DOHH2 (cell line): ENCODE results near the gene TMTC2.

ENCODE experiments used
- H3F3A ChIP-seq: fragments of 200-600 bp; sonication (generic), shearing (Covaris generic); 2 replicates; pipeline ENCODE4 v1.6.0; 2016; ENCODE audit warnings: antibody characterized with exemption, mild to moderate bottlenecking; ENCODE audit not compliant: control insufficient read depth, insufficient read depth
- H3K27ac ChIP-seq: fragments of 200-600 bp; sonication (generic); 2 replicates; pipeline ENCODE4 v1.5.1; 2014; ENCODE audit warnings: low read depth, mild to moderate bottlenecking, low read length, moderate library complexity
- H3K27me3 ChIP-seq: fragments of 200-600 bp; sonication (generic); 2 replicates; pipeline ENCODE4 v1.6.1; 2014; ENCODE audit warnings: mild to moderate bottlenecking, low read length, mixed read lengths; ENCODE audit not compliant: control insufficient read depth
- H3K36me3 ChIP-seq: fragments of 200-600 bp; sonication (generic); 2 replicates; pipeline ENCODE4 v1.6.1; 2014; ENCODE audit warnings: mild to moderate bottlenecking, low read length, moderate library complexity, mixed read lengths; ENCODE audit not compliant: control insufficient read depth
- H3K4me1 ChIP-seq: fragments of 200-600 bp; sonication (generic); 2 replicates; pipeline ENCODE4 v1.6.1; 2014; ENCODE audit warnings: mild to moderate bottlenecking, low read length, mixed read lengths; ENCODE audit not compliant: control insufficient read depth
- H3K4me2 ChIP-seq: fragments of 200-600 bp; sonication (generic); 2 replicates; pipeline ENCODE4 v1.6.0; 2014; ENCODE audit warnings: mild to moderate bottlenecking, low read length, moderate library complexity
- H3K4me3 ChIP-seq: fragments of 200-600 bp; sonication (generic); 2 replicates; pipeline ENCODE4 v1.5.1; 2014; ENCODE audit warnings: mild to moderate bottlenecking, low read length, mixed read lengths
- H3K79me2 ChIP-seq: fragments of 200-600 bp; sonication (generic); 2 replicates; pipeline ENCODE4 v1.6.1; 2014; ENCODE audit warnings: mild to moderate bottlenecking, low read length, mixed read lengths; ENCODE audit not compliant: control insufficient read depth
- H3K9me2 ChIP-seq: fragments of 200-600 bp; sonication (generic); replicated peaks from 2 replicates; pipeline ENCODE4 v1.6.1; 2014; ENCODE audit warnings: mild to moderate bottlenecking, low read length, mixed read lengths; ENCODE audit not compliant: control insufficient read depth
- H3K9me3 ChIP-seq: fragments of 200-600 bp; sonication (generic); 2 replicates; pipeline ENCODE4 v1.6.1; 2014; ENCODE audit warnings: antibody characterized with exemption, low read length, mixed read lengths; ENCODE audit not compliant: control insufficient read depth, insufficient read depth
- H4K20me1 ChIP-seq: fragments of 200-600 bp; sonication (generic); 2 replicates; pipeline ENCODE4 v1.6.0; 2014; ENCODE audit warnings: low read depth, mild to moderate bottlenecking, antibody characterized with exemption, low read length, moderate library complexity; ENCODE audit not compliant: control insufficient read depth, insufficient read depth
- EZH2phosphoT487 ChIP-seq: fragments of 200-600 bp; sonication (generic); IDR thresholded peaks from 2 replicates; pipeline ENCODE4 v1.6.1; 2017; ENCODE audit warnings: borderline replicate concordance, mild to moderate bottlenecking, antibody characterized with exemption, low read length, moderate library complexity, mixed read lengths
- TF ChIP-seq, protein P1 (sequence below): fragments of 200-600 bp; sonication (generic); IDR thresholded peaks from one replicate; pipeline ENCODE4 v1.5.1; 2014; ENCODE audit warnings: antibody characterized with exemption, mild to moderate bottlenecking, low read depth, low read length; ENCODE audit not compliant: poor library complexity, severe bottlenecking

Gene TMTC2

DNA sequence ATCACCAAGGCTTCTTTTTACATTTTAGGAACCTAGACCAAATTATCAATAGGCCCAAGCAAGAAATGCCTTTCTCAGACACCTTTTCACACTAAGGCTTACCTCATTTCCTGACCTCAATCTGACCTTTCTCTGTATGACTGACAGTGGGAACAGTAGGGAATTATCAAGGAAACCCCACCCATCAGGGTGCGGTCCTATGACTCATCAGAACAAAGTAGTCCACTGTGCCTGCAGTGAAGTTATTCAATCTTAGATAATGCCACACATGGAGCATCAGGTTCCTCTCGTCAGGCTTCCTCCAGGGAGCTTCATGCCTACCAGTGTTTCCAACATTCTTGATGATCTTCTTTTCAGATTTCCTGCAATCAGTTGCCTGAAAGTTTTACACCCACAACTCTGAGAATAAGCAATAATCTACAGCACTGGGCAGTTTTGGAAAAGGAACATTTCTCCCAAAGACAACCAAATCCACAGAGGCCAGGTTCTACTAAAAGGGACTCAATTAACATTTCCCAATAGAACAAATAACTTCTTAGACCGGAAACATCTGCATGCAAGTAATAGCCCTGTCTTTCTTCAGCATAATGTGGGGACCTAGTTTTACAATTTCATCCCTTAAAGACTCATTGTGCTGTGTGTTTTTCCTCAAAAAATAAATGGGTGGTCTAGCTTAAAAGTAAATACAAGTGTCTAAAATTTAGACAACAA lies 35.9 kb upstream of the TMTC2 start:
- no peak overlapping the region for H3K4me3 ChIP-seq
- no peaks in the 10 kb centered on the region for H3K27me3 ChIP-seq
- no peaks in the 10 kb centered on the region for H3K36me3 ChIP-seq
- H3K4me1 ChIP-seq = peaks cover 9% of the 10 kb centered on the region
- no peaks in the 10 kb centered on the region for H4K20me1 ChIP-seq
- TF ChIP-seq, protein P1, sequence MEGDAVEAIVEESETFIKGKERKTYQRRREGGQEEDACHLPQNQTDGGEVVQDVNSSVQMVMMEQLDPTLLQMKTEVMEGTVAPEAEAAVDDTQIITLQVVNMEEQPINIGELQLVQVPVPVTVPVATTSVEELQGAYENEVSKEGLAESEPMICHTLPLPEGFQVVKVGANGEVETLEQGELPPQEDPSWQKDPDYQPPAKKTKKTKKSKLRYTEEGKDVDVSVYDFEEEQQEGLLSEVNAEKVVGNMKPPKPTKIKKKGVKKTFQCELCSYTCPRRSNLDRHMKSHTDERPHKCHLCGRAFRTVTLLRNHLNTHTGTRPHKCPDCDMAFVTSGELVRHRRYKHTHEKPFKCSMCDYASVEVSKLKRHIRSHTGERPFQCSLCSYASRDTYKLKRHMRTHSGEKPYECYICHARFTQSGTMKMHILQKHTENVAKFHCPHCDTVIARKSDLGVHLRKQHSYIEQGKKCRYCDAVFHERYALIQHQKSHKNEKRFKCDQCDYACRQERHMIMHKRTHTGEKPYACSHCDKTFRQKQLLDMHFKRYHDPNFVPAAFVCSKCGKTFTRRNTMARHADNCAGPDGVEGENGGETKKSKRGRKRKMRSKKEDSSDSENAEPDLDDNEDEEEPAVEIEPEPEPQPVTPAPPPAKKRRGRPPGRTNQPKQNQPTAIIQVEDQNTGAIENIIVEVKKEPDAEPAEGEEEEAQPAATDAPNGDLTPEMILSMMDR = no peak
- TF ChIP-seq EZH2phosphoT487 = no peak
- H3K9me2 ChIP-seq = no peaks in the 10 kb centered on the region
- no peaks in the 10 kb centered on the region for H3K79me2 ChIP-seq
- no peak overlapping the region for H3K4me2 ChIP-seq
- H3F3A ChIP-seq = no peaks in the 10 kb centered on the region
- no peak overlapping the region for H3K27ac ChIP-seq
- no peaks in the 10 kb centered on the region for H3K9me3 ChIP-seq

GRCh38 chr12:82651489-82651888 lies 35.2 kb upstream of the TMTC2 start:
- no peaks in the 10 kb centered on the region for H3K9me2 ChIP-seq

DNA sequence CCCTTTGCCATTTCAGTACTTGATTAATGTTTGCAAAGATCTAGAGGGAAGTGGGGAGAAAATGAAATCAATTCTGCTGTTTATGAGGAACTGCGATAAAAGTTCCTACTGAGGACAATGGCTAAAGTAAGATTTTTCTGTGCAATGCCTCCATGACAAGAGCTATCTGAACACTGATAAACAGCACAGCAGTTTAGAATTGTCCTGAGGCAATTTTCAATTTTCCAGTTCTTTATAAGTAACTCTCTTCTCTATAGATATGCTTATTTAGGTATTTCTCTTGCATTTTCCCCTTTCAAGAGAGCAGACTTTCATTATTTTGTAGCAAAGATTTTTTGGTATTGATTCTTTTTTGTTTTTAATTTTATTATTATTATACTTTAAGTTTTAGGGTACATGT lies 34.6 kb upstream of the TMTC2 start:
- no peaks in the 10 kb centered on the region for H4K20me1 ChIP-seq
- H3K27me3 ChIP-seq = no peaks in the 10 kb centered on the region
- H3K27ac ChIP-seq = no peak overlapping the region
- peaks cover 9% of the 10 kb centered on the region for H3K4me1 ChIP-seq
- no peak for TF ChIP-seq EZH2phosphoT487
- TF ChIP-seq, protein P1 = no peak
- H3K9me3 ChIP-seq = no peaks in the 10 kb centered on the region
- no peaks in the 10 kb centered on the region for H3F3A ChIP-seq
- no peaks in the 10 kb centered on the region for H3K79me2 ChIP-seq
- H3K4me2 ChIP-seq = no peak overlapping the region
- no peaks in the 10 kb centered on the region for H3K9me2 ChIP-seq
- H3K36me3 ChIP-seq = no peaks in the 10 kb centered on the region
- H3K4me3 ChIP-seq = no peak overlapping the region

More at GRCh38 chr12:82651489-82651888, 35.2 kb upstream of the TMTC2 start:
- Histone ChIP-seq H4K20me1 (no peaks in the 10 kb centered on the region), H3K9me3 (no peaks in the 10 kb centered on the region), H3K36me3 (no peaks in the 10 kb centered on the region), H3F3A (no peaks in the 10 kb centered on the region), H3K27ac (no peak overlapping the region), H3K27me3 (no peaks in the 10 kb centered on the region), H3K4me3 (no peak overlapping the region), H3K79me2 (no peaks in the 10 kb centered on the region), H3K4me2 (no peak overlapping the region), H3K4me1 (peaks cover 9% of the 10 kb centered on the region)
- TF ChIP-seq EZH2phosphoT487 = no peak
- TF ChIP-seq, protein P1 = no peak
